Measurements from ENCODE around the gene CD68.

Gene CD68

DNA sequence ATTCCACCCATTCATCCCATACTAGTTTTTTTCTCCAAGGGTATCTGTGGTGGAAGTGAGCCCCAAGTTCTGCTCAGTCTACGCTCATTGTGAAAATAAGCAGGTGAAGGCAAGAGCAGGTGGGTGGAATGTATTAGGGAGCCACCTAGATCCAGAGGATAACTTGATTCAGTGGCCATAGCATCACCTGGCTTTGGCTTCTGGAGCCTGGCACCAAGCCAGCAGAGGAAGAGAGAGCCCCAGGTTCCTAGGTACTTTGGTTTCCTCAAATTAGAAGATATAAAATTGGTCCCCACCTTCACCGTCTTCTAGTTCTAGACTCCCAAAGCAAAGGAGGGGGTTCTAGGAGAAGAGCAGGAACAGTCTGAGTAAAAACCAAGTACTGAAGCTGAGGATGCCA is 31.2 kb downstream of the CD68 start:
- H4K20me1 ChIP-seq = peaks cover 13 to 83% (median 66%) of the 10 kb centered on the region in 11 experiments; a peak in 19 of 22 replicates

DNA sequence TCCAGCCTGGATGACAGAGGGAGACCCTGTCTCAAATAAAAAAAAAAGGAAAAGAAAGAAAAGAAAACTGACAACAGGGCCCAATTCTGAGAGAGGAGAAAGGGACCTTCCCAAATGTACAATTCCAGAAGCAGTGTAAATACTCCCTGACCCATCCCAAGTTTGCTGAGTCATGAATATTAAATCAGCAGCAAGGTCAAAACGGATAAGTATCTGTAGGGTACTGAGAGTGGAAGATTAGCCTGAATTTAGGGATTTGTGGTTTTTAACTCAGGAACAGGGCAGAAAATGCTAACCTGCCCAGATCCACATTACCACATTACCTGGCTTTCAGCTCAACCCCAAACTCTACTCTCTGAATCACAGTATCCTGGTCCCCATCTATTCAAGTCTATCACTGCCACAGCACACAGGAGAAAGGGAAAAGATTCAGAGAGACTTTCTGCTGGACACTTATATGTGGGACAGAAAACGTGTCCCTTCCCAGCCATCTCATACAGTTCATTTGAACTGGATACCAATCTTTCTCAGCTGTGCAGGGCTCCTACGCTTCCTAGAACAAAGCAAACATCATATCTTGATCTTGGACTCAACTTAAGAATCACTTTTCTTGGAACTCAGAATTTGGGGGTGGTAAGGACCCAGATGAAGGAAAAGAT is 32.3 kb downstream of the CD68 start:
- TF ChIP-seq Cebpa-rat (IDR thresholded peaks at IDR 0.05) = no peak
- 0 out of 20 replicates have a peak overlapping the region, but pooled peaks of 1 of the 10 experiments have one; percentile 2 for H3K4me3 ChIP-seq
- H3K27ac ChIP-seq = peak overlapping the region in 2 of 11 experiments; percentile 18 to 41; a peak in 2 of 22 replicates
- peaks cover 13 to 72% (median 56%) of the 10 kb centered on the region in 11 experiments; a peak in 18 of 22 replicates for H4K20me1 ChIP-seq
- peaks cover 24 to 38% (median 33%) of the 10 kb centered on the region in 10 experiments for H3K4me1 ChIP-seq
- H3K36me3 ChIP-seq = peaks cover 16 to 56% (median 41%) of the 10 kb centered on the region in 11 experiments
- H3K9ac ChIP-seq = peak overlapping the region in 4 of 11 experiments; percentile 1 to 51 (median 33); a peak in 4 of 22 replicates
- H3K27me3 ChIP-seq = no peaks in the 10 kb centered on the region
- H3K9me3 ChIP-seq (replicated peaks in 1 of 11) = no peaks in the 10 kb centered on the region
- H3K4me2 ChIP-seq = peak overlapping the region; percentile 85 to 100 (median 95); a peak in 21 of 22 replicates

More for the DNA sequence above, 31.2 kb downstream of the CD68 start:
- Histone ChIP-seq H3K36me3 (peaks cover 27 to 67% (median 53%) of the 10 kb centered on the region in 11 experiments), H3K4me1 (peaks cover 24 to 38% (median 30%) of the 10 kb centered on the region in 10 experiments), H3K27ac (no peak overlapping the region), H3K4me2 (0 out of 22 replicates have a peak overlapping the region, but pooled peaks of 1 of the 11 experiments have one; percentile 91), H3K27me3 (no peaks in the 10 kb centered on the region), H3K9me3 (replicated peaks in 1 of 11) (no peaks in the 10 kb centered on the region), H3K4me3 (no peak overlapping the region), H3K9ac (no peak overlapping the region)
- TF ChIP-seq Cebpa-rat (IDR thresholded peaks at IDR 0.05) = no peak

DNA sequence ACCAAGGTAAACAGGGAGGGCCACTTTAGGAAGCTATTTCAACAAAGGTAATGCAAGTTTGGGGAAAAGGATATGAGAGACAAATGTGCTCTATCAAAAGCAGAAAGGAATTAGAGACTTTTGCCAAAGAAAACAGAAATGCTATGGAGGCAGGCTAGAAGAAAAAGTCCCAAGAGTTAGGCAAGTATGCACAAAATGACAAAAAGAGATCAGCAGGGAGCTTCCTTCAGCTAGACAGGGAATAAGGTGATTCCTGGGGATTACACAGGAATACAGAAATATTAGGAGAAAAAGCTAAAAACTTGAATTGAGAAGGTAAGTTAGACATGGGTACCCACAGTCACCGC is 32.8 kb downstream of the CD68 start:
- no peak for TF ChIP-seq Cebpa-rat (IDR thresholded peaks at IDR 0.05)
- Histone ChIP-seq H3K27ac (peak overlapping the region in 1 of 11 experiments; percentile 41; a peak in 1 of 22 replicates), H3K9ac (peak overlapping the region in 3 of 11 experiments; percentile 1 to 51 (median 40); a peak in 2 of 22 replicates), H4K20me1 (peaks cover 13 to 67% (median 53%) of the 10 kb centered on the region in 11 experiments; a peak in 17 of 22 replicates), H3K36me3 (peaks cover 15 to 51% (median 40%) of the 10 kb centered on the region in 11 experiments), H3K4me1 (peaks cover 24 to 38% (median 32%) of the 10 kb centered on the region in 10 experiments), H3K9me3 (replicated peaks in 1 of 11) (no peaks in the 10 kb centered on the region), H3K4me2 (peak overlapping the region; percentile 85 to 100 (median 95)), H3K4me3 (no peak overlapping the region), H3K27me3 (no peaks in the 10 kb centered on the region)

- no peaks in the 10 kb centered on the region for H3K9me3 ChIP-seq (replicated peaks in 1 of 11)
- H3K4me2 ChIP-seq = peak overlapping the region; percentile 85 to 100 (median 95)
- peak overlapping the region; percentile 81 to 97 (median 88) for H3K4me3 ChIP-seq
- H3K9ac ChIP-seq = peak overlapping the region; percentile 85 to 96 (median 93)
- H3K36me3 ChIP-seq = peaks cover 15 to 35% (median 24%) of the 10 kb centered on the region in 11 experiments
- no peak for TF ChIP-seq Cebpa-rat (IDR thresholded peaks at IDR 0.05)
- peaks cover 13 to 51% (median 46%) of the 10 kb centered on the region in 11 experiments; a peak in 17 of 22 replicates for H4K20me1 ChIP-seq
- no peaks in the 10 kb centered on the region for H3K27me3 ChIP-seq
- H3K4me1 ChIP-seq = peaks cover 24 to 38% (median 31%) of the 10 kb centered on the region in 10 experiments
- H3K27ac ChIP-seq = peak overlapping the region; percentile 78 to 93 (median 90)
Measured at GRCh38 chr17:7613769-7614424, 34.5 kb downstream of the CD68 start.

DNA sequence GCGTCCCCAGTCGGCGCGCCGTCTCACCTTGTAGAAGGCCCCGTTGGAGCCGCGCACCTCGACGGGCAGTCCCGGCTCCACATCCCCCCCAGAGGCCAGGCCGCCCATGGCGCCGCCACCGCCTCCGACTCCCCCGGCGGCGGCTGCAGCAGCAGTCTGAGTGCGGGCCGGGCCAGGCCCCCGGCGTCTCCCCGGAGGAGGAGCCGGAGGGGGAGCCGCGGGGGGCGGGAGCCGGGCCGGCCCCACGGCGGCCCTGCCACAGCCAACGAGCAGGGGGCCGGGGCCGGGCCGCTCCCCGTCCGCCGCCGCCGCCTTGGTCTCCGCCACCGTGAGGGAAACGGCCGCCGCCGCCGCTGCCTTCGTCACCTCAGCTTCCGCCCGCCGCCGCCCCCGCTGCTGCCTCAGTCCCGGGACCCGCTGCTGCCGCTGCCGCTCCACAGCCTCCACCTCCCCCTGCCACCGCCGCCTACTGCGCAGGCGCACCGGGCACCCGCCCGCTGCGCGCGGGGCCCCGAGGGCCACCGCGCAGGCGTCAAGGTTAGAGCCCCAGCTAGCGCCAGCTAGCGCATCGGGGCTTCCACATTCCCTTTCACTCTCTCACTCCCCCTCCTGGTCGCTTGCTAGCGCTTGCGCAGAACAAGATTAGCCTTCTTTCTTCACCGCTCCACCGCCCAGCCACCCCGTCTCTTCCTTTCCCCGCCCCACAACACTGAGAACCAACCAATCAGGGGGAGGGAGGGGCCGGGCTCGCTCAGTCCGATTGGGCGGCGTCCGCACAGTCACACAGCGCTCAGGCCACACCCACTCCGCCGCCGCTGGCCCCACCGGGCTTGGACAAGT is 35.2 kb downstream of the CD68 start, which contains the start of gene FXR2:
Gene FXR2 (minus strand): TSS at position 473 of the 840 bp plus-strand sequence. CDS start 365 bp downstream, at position 108.
- Histone ChIP-seq H3K4me1 (peaks cover 24 to 38% (median 31%) of the 10 kb centered on the region in 10 experiments), H3K4me2 (peak within 1 kb of the TSS; percentile 85 to 100 (median 95)), H3K9ac (peak within 1 kb of the TSS; percentile 85 to 96 (median 93)), H3K9me3 (replicated peaks in 1 of 11) (no peaks in the 10 kb centered on the region), H4K20me1 (peaks cover 13 to 44% (median 39%) of the 10 kb centered on the region in 11 experiments; a peak in 16 of 22 replicates), H3K27ac (peak within 1 kb of the TSS; percentile 78 to 93 (median 90)), H3K27me3 (no peaks in the 10 kb centered on the region), H3K36me3 (peaks cover 15 to 27% (median 21%) of the 10 kb centered on the region in 11 experiments), H3K4me3 (peak within 1 kb of the TSS; percentile 81 to 97 (median 88))
- TF ChIP-seq Cebpa-rat (IDR thresholded peaks at IDR 0.05) = no peak

GRCh38 chr17:7615265-7615747 is 35.9 kb downstream of the CD68 start:
- Histone ChIP-seq H4K20me1 (peaks cover 10 to 40% (median 35%) of the 10 kb centered on the region in 11 experiments; a peak in 16 of 22 replicates), H3K9me3 (replicated peaks in 1 of 11) (no peaks in the 10 kb centered on the region), H3K4me3 (peak overlapping the region; percentile 47 to 95 (median 62)), H3K9ac (peak overlapping the region; percentile 61 to 81 (median 73); a peak in 21 of 22 replicates), H3K4me2 (peak overlapping the region; percentile 39 to 75 (median 65); a peak in 20 of 22 replicates), H3K4me1 (peaks cover 24 to 38% (median 31%) of the 10 kb centered on the region in 10 experiments), H3K36me3 (peaks cover 12 to 21% (median 19%) of the 10 kb centered on the region in 11 experiments; a peak in 21 of 22 replicates), H3K27ac (peak overlapping the region in 10 of 11 experiments; percentile 30 to 78 (median 67); a peak in 17 of 22 replicates), H3K27me3 (no peaks in the 10 kb centered on the region)
- no peak for TF ChIP-seq Cebpa-rat (IDR thresholded peaks at IDR 0.05)

- H3K4me3 ChIP-seq = no peak overlapping the region
- H3K36me3 ChIP-seq = no peaks in the 10 kb centered on the region
- H3K4me1 ChIP-seq = peaks cover 3 to 10% (median 5%) of the 10 kb centered on the region in 10 experiments
- no peak overlapping the region for H3K4me2 ChIP-seq
- no peak for TF ChIP-seq Cebpa-rat (IDR thresholded peaks at IDR 0.05)
- H3K27me3 ChIP-seq = no peaks in the 10 kb centered on the region
- H3K9ac ChIP-seq = no peak overlapping the region
- no peak overlapping the region for H3K27ac ChIP-seq
- H3K9me3 ChIP-seq (replicated peaks in 1 of 11) = no peaks in the 10 kb centered on the region
- H4K20me1 ChIP-seq = peaks cover 0 to 7% (median 4%) of the 10 kb centered on the region in 11 experiments; a peak in 12 of 22 replicates
Measured at GRCh38 chr17:7618608-7619007, 39.2 kb downstream of the CD68 start.

DNA sequence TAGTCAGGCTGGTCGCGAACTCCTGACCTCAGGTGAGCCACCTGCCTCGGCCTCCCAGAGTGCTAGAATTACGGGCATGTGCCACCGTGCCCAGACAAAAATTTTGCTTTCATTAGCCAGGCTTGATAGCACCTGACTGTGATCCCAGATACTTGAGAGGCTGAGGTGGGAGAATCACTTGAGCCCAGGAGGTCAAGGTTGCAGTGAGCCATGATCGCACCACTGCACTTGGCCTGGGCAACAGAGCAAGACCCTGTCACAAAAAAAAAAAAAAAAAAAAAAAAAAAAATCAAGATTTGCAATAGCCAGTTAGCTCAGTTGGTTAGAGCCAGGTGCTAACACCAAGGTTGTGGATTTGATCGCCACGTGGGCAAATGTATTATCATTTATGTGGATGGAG is 41.4 kb downstream of the CD68 start:
- H3K9ac ChIP-seq = no peak overlapping the region
- H3K27ac ChIP-seq = no peak overlapping the region
- H3K4me3 ChIP-seq = no peak overlapping the region
- no peaks in the 10 kb centered on the region for H3K27me3 ChIP-seq
- no peak for TF ChIP-seq Cebpa-rat (IDR thresholded peaks at IDR 0.05)
- peaks cover 0 to 2% (median under 1%) of the 10 kb centered on the region in 10 experiments; a peak in 2 of 20 replicates for H3K4me1 ChIP-seq
- no peaks in the 10 kb centered on the region; a peak in 2 of 22 replicates for H4K20me1 ChIP-seq
- no peak overlapping the region for H3K4me2 ChIP-seq
- peaks cover 0 to 9% (median 3%) of the 10 kb centered on the region in 11 experiments; a peak in 10 of 22 replicates for H3K36me3 ChIP-seq
- H3K9me3 ChIP-seq (replicated peaks in 1 of 11) = no peaks in the 10 kb centered on the region
